OCI-LY3 (cell line): ENCODE results near the gene SLC38A10.

Source experiments
- H2AFZ ChIP-seq: fragments of 200-600, 300-600 bp; shearing (Covaris generic); 2 replicates; pipeline ENCODE4 v1.6.0; 2014; ENCODE audit warnings: antibody characterized with exemption, low read depth, low read length
- H3K27ac ChIP-seq: fragments of 200-600, 300-600 bp; sonication (generic); 2 replicates; pipeline ENCODE4 v1.5.1; 2014; ENCODE audit warnings: mild to moderate bottlenecking, low read length, moderate library complexity, mixed read lengths
- H3K27me3 ChIP-seq: fragments of 200-600, 300-600 bp; sonication (generic); 2 replicates; pipeline ENCODE4 v1.6.1; 2014; ENCODE audit warnings: low read depth, low read length, mixed read lengths
- H3K36me3 ChIP-seq: fragments of 200-600, 300-600 bp; sonication (generic); replicated peaks from 2 replicates; pipeline ENCODE3; 2014; ENCODE audit warnings: low read depth, low read length, mixed read lengths
- H3K4me1 ChIP-seq: fragments of 300-600, 200-600 bp; sonication (generic); 2 replicates; pipeline ENCODE4 v1.6.1; 2014; ENCODE audit warnings: low read length, mixed read lengths
- H3K4me2 ChIP-seq: fragments of 200-600, 300-600 bp; sonication (generic); 2 replicates; pipeline ENCODE4 v1.6.1; 2014; ENCODE audit warnings: low read length, mixed read lengths
- H3K4me3 ChIP-seq: fragments of 300-600, 200-600 bp; sonication (generic); 2 replicates; pipeline ENCODE4 v1.5.1; 2014; ENCODE audit warnings: antibody characterized with exemption, mild to moderate bottlenecking, low read length, moderate library complexity
- H3K79me2 ChIP-seq: fragments of 300-600, 200-600 bp; shearing (Covaris generic); 2 replicates; pipeline ENCODE4 v1.6.1; 2014; ENCODE audit warnings: mild to moderate bottlenecking, low read length, mixed read lengths
- H3K9ac ChIP-seq: fragments of 300-600, 200-600 bp; shearing (Covaris generic); 2 replicates; pipeline ENCODE4 v1.6.0; 2014; ENCODE audit warnings: mild to moderate bottlenecking, low read length, moderate library complexity
- H3K9me3 ChIP-seq: fragments of 200-600, 300-600 bp; shearing (Covaris generic); 2 replicates; pipeline ENCODE4 v1.6.1; 2014; ENCODE audit warnings: low read length, mixed read lengths; ENCODE audit not compliant: insufficient read depth
- H4K20me1 ChIP-seq: fragments of 200-600, 300-600 bp; sonication (generic); 2 replicates; pipeline ENCODE4 v1.6.1; 2016; ENCODE audit warnings: low read length, mixed read lengths; ENCODE audit not compliant: insufficient read depth
- EZH2phosphoT487 ChIP-seq: fragments of 200-600 bp; shearing (Covaris generic); IDR thresholded peaks from 2 replicates; pipeline ENCODE4 v1.6.1; 2018; ENCODE audit warnings: antibody characterized with exemption, mixed run types, low read depth
- TF ChIP-seq, protein P1 (sequence below): fragments of 200-600, 300-600 bp; sonication (generic); IDR thresholded peaks from 2 replicates; pipeline ENCODE4 v1.5.1; 2014; ENCODE audit warnings: antibody characterized with exemption, low read length, low read depth

Gene SLC38A10

DNA sequence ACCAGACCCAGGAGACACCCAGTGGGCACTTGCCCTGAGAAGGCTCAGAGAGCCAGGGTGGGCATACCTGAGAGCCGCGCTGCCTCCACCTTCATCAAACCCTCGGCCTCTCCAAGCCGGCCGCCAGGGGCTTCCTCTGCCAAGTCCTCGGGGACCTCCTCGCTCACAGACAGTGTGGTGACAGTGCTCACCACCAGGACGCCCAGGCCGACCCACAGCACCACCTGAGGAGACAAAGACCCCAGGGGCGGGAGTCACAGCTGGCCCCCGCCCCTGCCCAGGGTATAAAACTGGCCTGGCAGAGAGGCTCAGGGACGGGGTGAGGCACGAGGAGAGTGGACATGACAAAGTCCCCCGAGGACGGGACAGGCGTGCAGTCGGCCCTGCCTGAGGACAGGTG lies 34.9 kb downstream of the SLC38A10 start:
- Histone ChIP-seq H3K27ac (no peak overlapping the region), H3K27me3 (no peaks in the 10 kb centered on the region), H3K4me1 (no peaks in the 10 kb centered on the region), H3K9ac (no peak overlapping the region), H3K4me3 (no peak overlapping the region), H4K20me1 (no peaks in the 10 kb centered on the region), H3K79me2 (no peaks in the 10 kb centered on the region), H3K9me3 (no peaks in the 10 kb centered on the region), H3K4me2 (no peak overlapping the region), H3K36me3 (peaks cover 10% of the 10 kb centered on the region), H2AFZ (no peak overlapping the region)
- TF ChIP-seq EZH2phosphoT487 = no peak
- TF ChIP-seq, protein P1, sequence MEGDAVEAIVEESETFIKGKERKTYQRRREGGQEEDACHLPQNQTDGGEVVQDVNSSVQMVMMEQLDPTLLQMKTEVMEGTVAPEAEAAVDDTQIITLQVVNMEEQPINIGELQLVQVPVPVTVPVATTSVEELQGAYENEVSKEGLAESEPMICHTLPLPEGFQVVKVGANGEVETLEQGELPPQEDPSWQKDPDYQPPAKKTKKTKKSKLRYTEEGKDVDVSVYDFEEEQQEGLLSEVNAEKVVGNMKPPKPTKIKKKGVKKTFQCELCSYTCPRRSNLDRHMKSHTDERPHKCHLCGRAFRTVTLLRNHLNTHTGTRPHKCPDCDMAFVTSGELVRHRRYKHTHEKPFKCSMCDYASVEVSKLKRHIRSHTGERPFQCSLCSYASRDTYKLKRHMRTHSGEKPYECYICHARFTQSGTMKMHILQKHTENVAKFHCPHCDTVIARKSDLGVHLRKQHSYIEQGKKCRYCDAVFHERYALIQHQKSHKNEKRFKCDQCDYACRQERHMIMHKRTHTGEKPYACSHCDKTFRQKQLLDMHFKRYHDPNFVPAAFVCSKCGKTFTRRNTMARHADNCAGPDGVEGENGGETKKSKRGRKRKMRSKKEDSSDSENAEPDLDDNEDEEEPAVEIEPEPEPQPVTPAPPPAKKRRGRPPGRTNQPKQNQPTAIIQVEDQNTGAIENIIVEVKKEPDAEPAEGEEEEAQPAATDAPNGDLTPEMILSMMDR = no peak

DNA sequence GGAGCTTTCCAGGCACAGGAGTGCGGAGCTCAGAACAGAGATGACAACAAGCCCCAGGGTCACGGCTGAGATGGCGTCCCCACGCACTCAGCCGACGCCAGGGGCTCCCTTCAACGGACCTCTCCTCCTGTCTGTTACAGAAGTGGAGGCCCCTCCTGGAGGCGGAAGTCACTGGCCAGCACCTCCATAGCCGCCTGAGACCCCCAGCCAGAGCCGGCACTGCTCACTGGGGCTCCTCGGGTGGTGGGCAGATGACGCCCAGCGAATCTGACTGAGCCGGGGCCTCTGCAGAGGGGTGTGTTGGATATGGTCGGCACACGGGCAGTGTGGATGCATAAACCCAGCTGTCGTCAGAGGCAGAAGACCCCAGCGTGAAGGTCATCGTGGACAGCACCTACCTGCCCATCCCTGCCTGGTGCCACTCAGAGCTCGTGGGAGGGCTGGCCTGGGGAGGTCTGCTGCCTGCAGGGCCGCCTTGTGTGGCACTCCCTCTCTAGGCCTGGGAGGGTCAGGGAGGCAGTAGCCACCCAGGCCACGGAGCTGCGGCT lies 36.0 kb downstream of the SLC38A10 start:
- H3K4me1 ChIP-seq = no peaks in the 10 kb centered on the region
- H4K20me1 ChIP-seq = no peaks in the 10 kb centered on the region
- no peaks in the 10 kb centered on the region for H3K79me2 ChIP-seq
- no peaks in the 10 kb centered on the region for H3K9me3 ChIP-seq
- no peak overlapping the region for H3K9ac ChIP-seq
- H3K4me3 ChIP-seq = no peak overlapping the region
- H3K27me3 ChIP-seq = no peaks in the 10 kb centered on the region
- H3K36me3 ChIP-seq = peaks cover 4% of the 10 kb centered on the region
- H3K4me2 ChIP-seq = no peak overlapping the region
- TF ChIP-seq, protein P1 = no peak
- no peak for TF ChIP-seq EZH2phosphoT487
- no peak overlapping the region for H3K27ac ChIP-seq
- H2AFZ ChIP-seq = no peak overlapping the region

DNA sequence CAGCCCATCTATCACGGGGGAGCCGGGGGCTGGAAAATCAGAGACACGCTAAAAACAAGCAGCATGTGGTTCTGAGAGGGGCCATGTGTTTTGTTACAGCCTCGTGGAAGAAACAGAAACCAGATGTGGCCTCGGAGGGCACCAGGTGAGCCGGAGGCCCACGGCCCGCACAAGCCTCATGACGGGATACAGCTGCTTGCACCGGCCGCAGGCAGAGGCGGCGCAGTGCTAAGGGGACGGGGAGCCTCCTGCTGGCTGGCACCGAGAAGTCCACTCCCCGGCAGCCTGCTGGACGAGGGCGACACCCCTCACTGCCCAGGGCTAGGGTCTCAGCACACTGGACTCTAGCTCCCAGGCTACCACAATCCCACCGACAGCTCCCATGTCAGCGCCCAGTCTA lies 36.8 kb downstream of the SLC38A10 start:
- H3K4me1 ChIP-seq = no peaks in the 10 kb centered on the region
- H3K4me2 ChIP-seq = no peak overlapping the region
- H3K79me2 ChIP-seq = no peaks in the 10 kb centered on the region
- no peak overlapping the region for H2AFZ ChIP-seq
- H3K4me3 ChIP-seq = no peak overlapping the region
- H3K27ac ChIP-seq = no peak overlapping the region
- H3K9me3 ChIP-seq = no peaks in the 10 kb centered on the region
- H3K27me3 ChIP-seq = no peaks in the 10 kb centered on the region
- H3K9ac ChIP-seq = no peak overlapping the region
- TF ChIP-seq, protein P1 = no peak
- no peak for TF ChIP-seq EZH2phosphoT487
- H3K36me3 ChIP-seq = peaks cover 4% of the 10 kb centered on the region
- peaks cover 7% of the 10 kb centered on the region for H4K20me1 ChIP-seq

DNA sequence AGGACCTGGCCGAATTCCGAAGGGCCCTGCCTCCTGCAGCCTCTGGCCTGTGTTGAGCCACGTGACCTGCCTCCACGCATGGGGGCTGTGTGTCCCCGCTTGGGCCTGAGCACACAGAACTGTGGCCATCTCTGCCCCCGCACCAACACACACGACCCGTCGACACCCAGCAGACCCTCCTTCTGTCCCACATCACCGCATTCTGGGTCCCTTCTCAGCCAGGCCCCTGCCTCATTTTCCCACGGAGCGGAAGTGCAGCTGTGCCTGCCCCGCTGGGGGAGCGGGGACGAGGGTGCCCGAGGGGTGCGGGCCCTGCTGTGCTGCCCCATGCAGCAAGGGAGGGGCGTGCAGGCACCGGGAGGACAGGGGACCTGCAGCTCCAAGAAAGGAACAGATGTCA lies 37.6 kb downstream of the SLC38A10 start:
- no peak overlapping the region for H3K4me3 ChIP-seq
- H4K20me1 ChIP-seq = peaks cover 14% of the 10 kb centered on the region
- no peaks in the 10 kb centered on the region for H3K79me2 ChIP-seq
- H3K36me3 ChIP-seq = peaks cover 7% of the 10 kb centered on the region
- no peaks in the 10 kb centered on the region for H3K9me3 ChIP-seq
- no peak overlapping the region for H3K4me2 ChIP-seq
- H2AFZ ChIP-seq = no peak overlapping the region
- H3K27me3 ChIP-seq = no peaks in the 10 kb centered on the region
- H3K27ac ChIP-seq = no peak overlapping the region
- no peaks in the 10 kb centered on the region for H3K4me1 ChIP-seq
- TF ChIP-seq, protein P1 = no peak
- TF ChIP-seq EZH2phosphoT487 = no peak
- no peak overlapping the region for H3K9ac ChIP-seq
